GM23338 (cell line): ENCODE results near the gene WWP2. TPM values are rescaled to one million over a fixed set of nuclear protein-coding genes. Genes with fewer than 3 reads are reported as not detected.

Experiments used
- ATAC-seq: fragments of 200-7000 bp; cut with Tn5 transposase; 3 replicates; pipeline ENCODE4 v1.9.1; 2020
- DNase-seq: peaks from one replicate; pipeline ENCODE4 v3.0.0-alpha.2; 2015; ENCODE audit warnings: low spot score
- H2AFZ ChIP-seq: fragments of 200-600 bp; sonication (generic); 2 replicates; pipeline ENCODE4 v1.8.0; 2016; ENCODE audit warnings: antibody characterized with exemption, mild to moderate bottlenecking, moderate library complexity
- H3F3A ChIP-seq: fragments of 200-600 bp; sonication (generic); replicated peaks from 2 replicates; pipeline ENCODE4 v1.8.0; 2017; ENCODE audit warnings: antibody characterized with exemption, mixed run types, low read depth
- H3K27ac ChIP-seq: fragments of 200-600 bp; sonication (generic); 2 replicates; pipeline ENCODE4 v1.6.1; 2016; ENCODE audit warnings: low read depth
- H3K27me3 ChIP-seq: fragments of 200-600 bp; sonication (generic); 2 replicates; pipeline ENCODE4 v1.8.0; 2016; ENCODE audit warnings: mild to moderate bottlenecking, mixed run types, moderate library complexity; ENCODE audit not compliant: insufficient read depth
- H3K36me3 ChIP-seq: fragments of 200-600 bp; sonication (generic); 2 replicates; pipeline ENCODE4 v1.8.0; 2016; ENCODE audit warnings: mild to moderate bottlenecking; ENCODE audit not compliant: insufficient read depth
- H3K4me1 ChIP-seq: fragments of 200-600 bp; sonication (generic); 2 replicates; pipeline ENCODE4 v1.8.0; 2016; ENCODE audit warnings: mild to moderate bottlenecking, moderate library complexity; ENCODE audit not compliant: insufficient read depth
- H3K4me2 ChIP-seq: fragments of 200-600 bp; sonication (generic); 2 replicates; pipeline ENCODE4 v1.7.1; 2017; ENCODE audit warnings: mixed run types
- H3K4me3 ChIP-seq: fragments of 200-600 bp; sonication (generic); 2 replicates; pipeline ENCODE4 v1.6.1; 2016; ENCODE audit warnings: mixed run types
- H3K79me2 ChIP-seq: fragments of 200-600 bp; sonication (generic); replicated peaks from 2 replicates; pipeline ENCODE4 v1.8.0; 2017; ENCODE audit warnings: mild to moderate bottlenecking; ENCODE audit not compliant: insufficient read depth
- H3K9me2 ChIP-seq: fragments of 200-600 bp; sonication (generic); 2 replicates; pipeline ENCODE4 v1.8.0; 2017; ENCODE audit not compliant: insufficient read depth
- H4K20me1 ChIP-seq: fragments of 200-600 bp; sonication (generic); replicated peaks from 2 replicates; pipeline ENCODE4 v1.8.0; 2017; ENCODE audit warnings: mild to moderate bottlenecking; ENCODE audit not compliant: insufficient read depth
- H3K27ac Mint-ChIP-seq: 2 replicates; pipeline ENCODE4 v1.8.0; 2020; ENCODE audit warnings: inconsistent platforms, mild to moderate bottlenecking, moderate library complexity, mixed read lengths
- H3K27me3 Mint-ChIP-seq: 3 replicates; pipeline ENCODE4 v1.8.0; 2022; ENCODE audit warnings: low read depth, mild to moderate bottlenecking, moderate library complexity, mixed read lengths, inconsistent platforms; ENCODE audit not compliant: insufficient read depth, poor library complexity
- H3K36me3 Mint-ChIP-seq: 3 replicates; pipeline ENCODE4 v1.8.0; 2021; ENCODE audit warnings: low read depth, mild to moderate bottlenecking, inconsistent platforms, moderate library complexity, mixed read lengths
- H3K4me1 Mint-ChIP-seq: 3 replicates; pipeline ENCODE4 v1.8.0; 2020; ENCODE audit warnings: mild to moderate bottlenecking, inconsistent platforms, mixed read lengths
- H3K4me3 Mint-ChIP-seq: 3 replicates; pipeline ENCODE4 v1.8.0; 2021; ENCODE audit warnings: moderate library complexity, mild to moderate bottlenecking, inconsistent platforms, mixed read lengths
- H3K9me3 Mint-ChIP-seq: 3 replicates; pipeline ENCODE4 v1.8.0; 2020; ENCODE audit warnings: moderate library complexity, mild to moderate bottlenecking, inconsistent platforms, mixed read lengths
- EZH2phosphoT487 ChIP-seq: fragments of 200-600 bp; sonication (generic); IDR thresholded peaks from one replicate; pipeline ENCODE4 v1.8.1; 2018; ENCODE audit warnings: antibody characterized with exemption; ENCODE audit not compliant: unreplicated experiment
- JUNB ChIP-seq: IDR thresholded peaks from one replicate; pipeline ENCODE4 v1.6.1; 2016; ENCODE audit warnings: antibody characterized with exemption; ENCODE audit not compliant: unreplicated experiment
- ZNF114 ChIP-seq: fragments of 250-450 bp; sonication (Bioruptor Pico); IDR thresholded peaks from 2 replicates; pipeline ENCODE4 v1.5.0; 2020; ENCODE audit warnings: mild to moderate bottlenecking, moderate library complexity
- polyA plus RNA-seq: library from polyadenylated mRNA; unstranded; fragments of >200 nt; fragmentation: Nextera tagmentation; extraction: Ambion mirVana; gene quantifications from 2 replicates; pipeline ENCODE4 v1.2.1, GENCODE V29; 2016
- total RNA-seq: library from RNA; depleted of rRNA; stranded (reverse); fragments of >200 nt; shearing (Covaris generic); gene quantifications from 2 replicates; pipeline ENCODE4 v1.2.3, GENCODE V29; 2014
- TF ChIP-seq, protein P1 (sequence below), 2 experiments: fragments of 200-600 bp in 1 of 2; sonication (generic) in 1 of 2; conservative IDR thresholded peaks; 2 replicates each; pipeline versions ENCODE4 v1.5.1 to v1.6.1; 2016 to 2017; ENCODE audit warnings: antibody characterized with exemption in 2 of 2, low read depth in 2 of 2, mild to moderate bottlenecking in 2 of 2, moderate library complexity in 1 of 2

Gene WWP2
- total and polyA plus RNA-seq, 2 experiments from 2014 or later, result 12.3 to 35.5 TPM

DNA sequence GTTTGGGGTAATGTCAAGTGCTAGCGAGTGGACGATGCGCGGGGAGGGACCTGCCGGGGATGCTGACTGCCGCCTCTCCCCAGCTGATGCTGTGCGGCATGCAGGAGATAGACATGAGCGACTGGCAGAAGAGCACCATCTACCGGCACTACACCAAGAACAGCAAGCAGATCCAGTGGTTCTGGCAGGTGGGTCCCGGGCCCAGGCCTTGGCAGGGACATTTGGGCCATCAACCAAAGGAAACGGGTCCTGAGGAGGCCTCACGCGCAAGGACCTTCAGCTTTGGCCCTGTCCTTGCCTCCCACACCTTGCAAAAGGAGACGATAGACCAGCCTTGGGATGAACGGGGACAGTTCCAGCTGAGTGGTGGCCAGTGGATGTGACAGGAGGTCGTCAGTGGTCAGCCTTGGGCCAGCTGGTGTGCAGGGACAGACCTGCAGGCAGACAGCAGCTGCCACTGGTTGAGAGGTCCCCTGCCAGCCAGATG lies 175.4 kb downstream of the WWP2 start:
- H3F3A ChIP-seq, result 0 out of 2 replicates have a peak, but pooled peaks cover 5% of the 10 kb centered on the region
- Mint-ChIP-seq H3K9me3 (no peaks in the 10 kb centered on the region; the same call in 2 of the 3 replicates), H3K4me3 (no peak overlapping the region), H3K27ac (no peak overlapping the region), H3K27me3 (peaks cover 13% of the 10 kb centered on the region), H3K4me1 (peaks cover 3% of the 10 kb centered on the region; the same call in 1 of the 3 replicates), H3K36me3 (peaks cover 24% of the 10 kb centered on the region)
- DNase-seq, result peak; percentile 59
- no peaks in the 10 kb centered on the region for H3K9me2 ChIP-seq
- TF ChIP-seq, protein P1, sequence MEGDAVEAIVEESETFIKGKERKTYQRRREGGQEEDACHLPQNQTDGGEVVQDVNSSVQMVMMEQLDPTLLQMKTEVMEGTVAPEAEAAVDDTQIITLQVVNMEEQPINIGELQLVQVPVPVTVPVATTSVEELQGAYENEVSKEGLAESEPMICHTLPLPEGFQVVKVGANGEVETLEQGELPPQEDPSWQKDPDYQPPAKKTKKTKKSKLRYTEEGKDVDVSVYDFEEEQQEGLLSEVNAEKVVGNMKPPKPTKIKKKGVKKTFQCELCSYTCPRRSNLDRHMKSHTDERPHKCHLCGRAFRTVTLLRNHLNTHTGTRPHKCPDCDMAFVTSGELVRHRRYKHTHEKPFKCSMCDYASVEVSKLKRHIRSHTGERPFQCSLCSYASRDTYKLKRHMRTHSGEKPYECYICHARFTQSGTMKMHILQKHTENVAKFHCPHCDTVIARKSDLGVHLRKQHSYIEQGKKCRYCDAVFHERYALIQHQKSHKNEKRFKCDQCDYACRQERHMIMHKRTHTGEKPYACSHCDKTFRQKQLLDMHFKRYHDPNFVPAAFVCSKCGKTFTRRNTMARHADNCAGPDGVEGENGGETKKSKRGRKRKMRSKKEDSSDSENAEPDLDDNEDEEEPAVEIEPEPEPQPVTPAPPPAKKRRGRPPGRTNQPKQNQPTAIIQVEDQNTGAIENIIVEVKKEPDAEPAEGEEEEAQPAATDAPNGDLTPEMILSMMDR (conservative IDR thresholded peaks at IDR 0.05; ENCODE audit: low read depth in 2 of 2), result peak; percentile 52 to 78
- no peak for TF ChIP-seq ZNF114 (CRISPR knock-in tag)
- no peak overlapping the region for H2AFZ ChIP-seq
- H3K4me3 ChIP-seq, result no peak overlapping the region
- H3K36me3 ChIP-seq, result 0 out of 2 replicates have a peak, but pooled peaks cover 6% of the 10 kb centered on the region
- no peaks in the 10 kb centered on the region for H3K79me2 ChIP-seq
- no peaks in the 10 kb centered on the region for H4K20me1 ChIP-seq
- peak; percentile 61 for ATAC-seq
- H3K27ac ChIP-seq, result no peak overlapping the region
- no peaks in the 10 kb centered on the region for H3K4me1 ChIP-seq
- no peaks in the 10 kb centered on the region for H3K27me3 ChIP-seq
- H3K4me2 ChIP-seq, result no peak overlapping the region

- 0 out of 2 replicates have a peak, but pooled peaks cover 5% of the 10 kb centered on the region for H3F3A ChIP-seq
- Mint-ChIP-seq H3K27ac (no peak overlapping the region; the same call in 1 of the 2 replicates), H3K4me3 (no peak overlapping the region), H3K36me3 (peaks cover 24% of the 10 kb centered on the region), H3K9me3 (no peaks in the 10 kb centered on the region; the same call in 2 of the 3 replicates), H3K4me1 (peaks cover 8% of the 10 kb centered on the region), H3K27me3 (peaks cover 13% of the 10 kb centered on the region)
- no peaks in the 10 kb centered on the region for H3K79me2 ChIP-seq
- H2AFZ ChIP-seq, result no peak overlapping the region
- H3K27me3 ChIP-seq, result no peaks in the 10 kb centered on the region
- no peaks in the 10 kb centered on the region for H3K9me2 ChIP-seq
- no peak overlapping the region for H3K4me3 ChIP-seq
- TF ChIP-seq EZH2phosphoT487 (no peak), JUNB (no peak)
- TF ChIP-seq, protein P1 (conservative IDR thresholded peaks at IDR 0.05; ENCODE audit: low read depth in 2 of 2), result peak in 1 of 2 experiments; percentile 33; a peak in 2 of 4 replicates
- H3K36me3 ChIP-seq, result 0 out of 2 replicates have a peak, but pooled peaks cover 6% of the 10 kb centered on the region
- H3K4me1 ChIP-seq, result no peaks in the 10 kb centered on the region
- H3K4me2 ChIP-seq, result no peak overlapping the region
- H3K27ac ChIP-seq, result no peak overlapping the region
- DNase-seq (peak; percentile 44), ATAC-seq (peak; percentile 28)
- H4K20me1 ChIP-seq, result no peaks in the 10 kb centered on the region
These were observed 177.1 kb downstream of the WWP2 start for GRCh38 chr16:69938981-69939820.
